SK-N-SH (cell line): ENCODE data around the gene SINHCAF. TPM values are rescaled to one million over a fixed set of nuclear protein-coding genes. Genes with fewer than 3 reads are reported as not detected.

Experiments
- CTCF ChIA-PET: fragments of 300-600, 350-600 bp; formaldehyde crosslinking; extraction: SDS; loops from one replicate; lab custom pipeline; 2021; lab: Yijun Ruan, JAX
- POLR2A ChIA-PET: fragments of 350-600 bp; sonication (Branson Sonifier 250); formaldehyde crosslinking; extraction: SDS; loops from one replicate; lab custom pipeline; 2020; ENCODE audit warnings: antibody characterized with exemption, inconsistent platforms; lab: Yijun Ruan, JAX
- DNase-seq: peaks from one replicate; pipeline ENCODE4 v3.0.0; 2012
- H2AFZ ChIP-seq: fragments of 200-600 bp; sonication (generic); 2 replicates; pipeline ENCODE4 v1.8.1; 2016; ENCODE audit warnings: antibody characterized with exemption, mild to moderate bottlenecking, low read depth
- H3F3A ChIP-seq: fragments of 200-600 bp; sonication (generic); replicated peaks from 2 replicates; pipeline ENCODE3; 2016; ENCODE audit warnings: antibody characterized with exemption, mild to moderate bottlenecking; ENCODE audit not compliant: insufficient read depth
- H3K27ac ChIP-seq, 2 experiments: fragments of 200-500 bp in 1 of 2; fragments of 200-600 bp in 1 of 2; sonication (Bioruptor generic) in 1 of 2; sonication (generic), shearing (Covaris generic) in 1 of 2; 2 replicates each; pipeline versions ENCODE4 v1.5.1 to v1.6.1; 2014 to 2016; ENCODE audit warnings: low read depth in 2 of 2, inconsistent platforms in 1 of 2, low read length in 1 of 2, mild to moderate bottlenecking in 1 of 2, mixed read lengths in 1 of 2
- H3K27me3 ChIP-seq: fragments of 200-600 bp; sonication (generic), shearing (Covaris generic); 2 replicates; pipeline ENCODE4 v1.6.1; 2016; ENCODE audit warnings: mixed run types; ENCODE audit not compliant: insufficient read depth
- H3K36me3 ChIP-seq, 2 experiments: fragments of 200-500 bp in 1 of 2; fragments of 200-600 bp in 1 of 2; sonication (Bioruptor generic) in 1 of 2; sonication (generic) in 1 of 2; replicated peaks in 1 of 2; 2 replicates each; pipeline versions ENCODE3 to v1.5.1; 2014 to 2016; ENCODE audit warnings: low read length in 1 of 2, mild to moderate bottlenecking in 1 of 2; ENCODE audit not compliant: insufficient read depth in 2 of 2, control insufficient read depth in 1 of 2
- H3K4me1 ChIP-seq, 2 experiments: fragments of 200-500 bp in 1 of 2; fragments of 200-600 bp in 1 of 2; sonication (Bioruptor generic) in 1 of 2; sonication (generic), shearing (Covaris generic) in 1 of 2; 2 replicates each; pipeline versions ENCODE4 v1.5.1 to v1.6.1; 2014 to 2016; ENCODE audit warnings: low read depth in 1 of 2, low read length in 1 of 2, mixed run types in 1 of 2; ENCODE audit not compliant: insufficient read depth in 2 of 2, control insufficient read depth in 1 of 2
- H3K4me2 ChIP-seq: fragments of 200-600 bp; sonication (generic), shearing (Covaris generic); 2 replicates; pipeline ENCODE4 v1.6.1; 2017; ENCODE audit warnings: mixed run types
- H3K4me3 ChIP-seq, 2 experiments: fragments of 200-500 bp in 1 of 2; fragments of 200-600 bp in 1 of 2; sonication (Bioruptor generic) in 1 of 2; sonication (generic), shearing (Covaris generic) in 1 of 2; 2 replicates each; pipeline versions ENCODE4 v1.5.1 to v1.8.1; 2014 to 2016; ENCODE audit warnings: low read depth in 2 of 2, inconsistent platforms in 1 of 2, low read length in 1 of 2, mild to moderate bottlenecking in 1 of 2, mixed read lengths in 1 of 2, moderate library complexity in 1 of 2
- H3K79me2 ChIP-seq: fragments of 200-600 bp; sonication (generic); 2 replicates; pipeline ENCODE4 v1.8.1; 2017; ENCODE audit warnings: mild to moderate bottlenecking; ENCODE audit not compliant: insufficient read depth
- H3K9ac ChIP-seq: fragments of 200-600 bp; sonication (generic); 2 replicates; pipeline ENCODE4 v1.6.1; 2017; ENCODE audit warnings: mixed run types
- H3K9me2 ChIP-seq: fragments of 200-600 bp; sonication (generic); 2 replicates; pipeline ENCODE4 v1.6.1; 2017; ENCODE audit warnings: mixed run types
- H3K9me3 ChIP-seq: fragments of 200-600 bp; sonication (generic); 2 replicates; pipeline ENCODE4 v1.6.1; 2017; ENCODE audit warnings: mixed run types, mild to moderate bottlenecking, moderate library complexity
- H4K20me1 ChIP-seq: fragments of 200-600 bp; sonication (generic); 2 replicates; pipeline ENCODE4 v1.6.1; 2017; ENCODE audit warnings: mild to moderate bottlenecking, mixed run types; ENCODE audit not compliant: insufficient read depth
- CHD2 ChIP-seq: fragments of 150-350 bp; IDR thresholded peaks from 2 replicates; pipeline ENCODE4 v1.6.1; 2018; ENCODE audit warnings: low read length; ENCODE audit not compliant: partially characterized antibody
- CTCF ChIP-seq: fragments of 200-600 bp; sonication (generic); IDR thresholded peaks from 2 replicates; pipeline ENCODE4 v1.6.1; 2017; ENCODE audit warnings: antibody characterized with exemption, mild to moderate bottlenecking, moderate library complexity
- EP300 ChIP-seq, 2 experiments: IDR thresholded peaks; 2 replicates each; pipeline versions ENCODE4 v1.4.0 to v1.6.1; 2012; ENCODE audit warnings: borderline replicate concordance in 1 of 2, low read depth in 1 of 2, low read length in 1 of 2
- EZH2phosphoT487 ChIP-seq: fragments of 200-600 bp; sonication (generic); IDR thresholded peaks from 2 replicates; pipeline ENCODE4 v1.6.1; 2017; ENCODE audit warnings: low read depth, mixed run types, mild to moderate bottlenecking, antibody characterized with exemption, moderate library complexity, borderline replicate concordance
- FOXJ3 ChIP-seq: sonication (generic); formaldehyde crosslinking; IDR thresholded peaks from 2 replicates; pipeline ENCODE4 v1.5.1; 2020; ENCODE audit warnings: mild to moderate bottlenecking, missing genetic modification reagents
- GABPA ChIP-seq: IDR thresholded peaks from 2 replicates; pipeline ENCODE4 v1.4.0; 2012; ENCODE audit warnings: low read depth, mild to moderate bottlenecking
- GATA2 ChIP-seq: sonication (generic); formaldehyde crosslinking; IDR thresholded peaks from 2 replicates; pipeline ENCODE4 v1.5.0; 2020; ENCODE audit warnings: mild to moderate bottlenecking, missing genetic modification reagents
- JUND ChIP-seq: IDR thresholded peaks from 2 replicates; pipeline ENCODE4 v1.4.0; 2012
- NRF1 ChIP-seq: IDR thresholded peaks from 2 replicates; pipeline ENCODE4 v1.6.1; 2012; ENCODE audit warnings: low read depth, mild to moderate bottlenecking, low read length
- PBX3 ChIP-seq: IDR thresholded peaks from 2 replicates; pipeline ENCODE4; 2012
- RAD21 ChIP-seq: IDR thresholded peaks from 2 replicates; pipeline ENCODE4 v1.6.1; 2012; ENCODE audit warnings: mild to moderate bottlenecking, low read length
- REST ChIP-seq: IDR thresholded peaks from 2 replicates; pipeline ENCODE4 v1.6.1; 2012; ENCODE audit warnings: mild to moderate bottlenecking, low read depth, low read length, moderate library complexity
- SIN3A ChIP-seq: IDR thresholded peaks from 2 replicates; pipeline ENCODE4 v1.6.1; 2012; ENCODE audit warnings: low read depth, mild to moderate bottlenecking, low read length, moderate library complexity, borderline replicate concordance
- SMC3 ChIP-seq: IDR thresholded peaks from 2 replicates; pipeline ENCODE4 v1.6.1; 2012; ENCODE audit warnings: low read depth, low read length, improper control_type of control experiment
- TCF12 ChIP-seq: IDR thresholded peaks from 2 replicates; pipeline ENCODE4 v1.4.0; 2012
- TEAD4 ChIP-seq: IDR thresholded peaks from 2 replicates; pipeline ENCODE4 v1.4.0; 2012; ENCODE audit warnings: mild to moderate bottlenecking, borderline replicate concordance; ENCODE audit not compliant: insufficient read depth
- ZBTB33 ChIP-seq: IDR thresholded peaks from 2 replicates; pipeline ENCODE4 v1.4.0; 2012; ENCODE audit warnings: low read depth, borderline replicate concordance
- WGBS: methylation state at CpG from one replicate; pipeline ENCODE4 v1.1.6; 2017; ENCODE audit warnings: low lambda C conversion rate; 5-methylcytosine and 5-hydroxymethylcytosine counted together
- polyA plus RNA-seq, 3 experiments: library from polyadenylated mRNA; depleted of rRNA; stranded (reverse); fragments of >200 nt; gene quantifications; 2 replicates each; pipeline ENCODE4 v1.2.3, GENCODE V29; 2012
- TF ChIP-seq, protein P1 (sequence below): fragments of 150-350 bp; IDR thresholded peaks from 2 replicates; pipeline ENCODE4 v1.6.1; 2017; ENCODE audit warnings: antibody characterized with exemption, low read length, low read depth, borderline replicate concordance
- TF ChIP-seq, protein P2 (sequence below): IDR thresholded peaks from 2 replicates; pipeline ENCODE4 v1.4.0; 2012; ENCODE audit warnings: low read depth

Gene SINHCAF
- polyA plus RNA-seq, 1 of the 3 experiments (the other 2 are of a cell fraction), result 22.2 TPM

- TF ChIP-seq EZH2phosphoT487 (no peak), NRF1 (no peak), SMC3 (no peak), SIN3A (no peak), TEAD4 (no peak), GATA2 (CRISPR knock-in tag) (no peak), PBX3 (no peak), REST (no peak), TCF12 (no peak), CHD2 (no peak), JUND (no peak), ZBTB33 (no peak), FOXJ3 (CRISPR knock-in tag) (no peak), CTCF (no peak), RAD21 (no peak), EP300 (IDR thresholded peaks at IDR 0.05; ENCODE audit: borderline replicate concordance in 1 of 2, low read depth in 1 of 2, low read length in 1 of 2) (no peak), GABPA (no peak)
- TF ChIP-seq, protein P1, sequence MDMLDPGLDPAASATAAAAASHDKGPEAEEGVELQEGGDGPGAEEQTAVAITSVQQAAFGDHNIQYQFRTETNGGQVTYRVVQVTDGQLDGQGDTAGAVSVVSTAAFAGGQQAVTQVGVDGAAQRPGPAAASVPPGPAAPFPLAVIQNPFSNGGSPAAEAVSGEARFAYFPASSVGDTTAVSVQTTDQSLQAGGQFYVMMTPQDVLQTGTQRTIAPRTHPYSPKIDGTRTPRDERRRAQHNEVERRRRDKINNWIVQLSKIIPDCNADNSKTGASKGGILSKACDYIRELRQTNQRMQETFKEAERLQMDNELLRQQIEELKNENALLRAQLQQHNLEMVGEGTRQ, result no peak
- TF ChIP-seq, protein P2, sequence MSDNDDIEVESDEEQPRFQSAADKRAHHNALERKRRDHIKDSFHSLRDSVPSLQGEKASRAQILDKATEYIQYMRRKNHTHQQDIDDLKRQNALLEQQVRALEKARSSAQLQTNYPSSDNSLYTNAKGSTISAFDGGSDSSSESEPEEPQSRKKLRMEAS, result no peak
- ChIA-PET CTCF (interaction anchor here (0.6 to 7.8 kb wide), 11 partner anchors 9 to 1519 kb away, joined by 3 to 55 read pairs (median 6); no protein-coding TSS in a partner anchor), POLR2A (interaction anchor here (1.3 kb wide), 1 partner anchor 9 kb away, joined by 3 read pairs; no protein-coding TSS in a partner anchor)
- H3K4me3 ChIP-seq, result no peak overlapping the region
- no peaks in the 10 kb centered on the region; the same call in none of the 2 replicates for H3K27me3 ChIP-seq
- H3K79me2 ChIP-seq, result no peaks in the 10 kb centered on the region
- H3K4me1 ChIP-seq, result peaks cover 0 to 18% of the 10 kb centered on the region in 2 experiments; a peak in 2 of 4 replicates
- H3K4me2 ChIP-seq, result no peak overlapping the region
- H2AFZ ChIP-seq, result no peak overlapping the region
- H3K9ac ChIP-seq, result no peak overlapping the region
- no peak for DNase-seq
- 57% methylated on average over 9 of the region's 9 CpGs for WGBS
- no peaks in the 10 kb centered on the region for H3F3A ChIP-seq
- no peaks in the 10 kb centered on the region for H4K20me1 ChIP-seq
- no peaks in the 10 kb centered on the region for H3K36me3 ChIP-seq
- no peak overlapping the region for H3K27ac ChIP-seq
- H3K9me3 ChIP-seq, result no peaks in the 10 kb centered on the region
- no peaks in the 10 kb centered on the region for H3K9me2 ChIP-seq
These were observed 90.0 kb downstream of the SINHCAF start for GRCh38 chr12:31235868-31236395.
